ENCODE data around the gene TUBB1. TPM values are rescaled to one million over a fixed set of nuclear protein-coding genes. Genes with fewer than 3 reads are reported as not detected.

Gene TUBB1
- total and polyA plus RNA-seq, 12 donors: 0.07 to 0.38 (median 0.18) TPM; not detected in 2

DNA sequence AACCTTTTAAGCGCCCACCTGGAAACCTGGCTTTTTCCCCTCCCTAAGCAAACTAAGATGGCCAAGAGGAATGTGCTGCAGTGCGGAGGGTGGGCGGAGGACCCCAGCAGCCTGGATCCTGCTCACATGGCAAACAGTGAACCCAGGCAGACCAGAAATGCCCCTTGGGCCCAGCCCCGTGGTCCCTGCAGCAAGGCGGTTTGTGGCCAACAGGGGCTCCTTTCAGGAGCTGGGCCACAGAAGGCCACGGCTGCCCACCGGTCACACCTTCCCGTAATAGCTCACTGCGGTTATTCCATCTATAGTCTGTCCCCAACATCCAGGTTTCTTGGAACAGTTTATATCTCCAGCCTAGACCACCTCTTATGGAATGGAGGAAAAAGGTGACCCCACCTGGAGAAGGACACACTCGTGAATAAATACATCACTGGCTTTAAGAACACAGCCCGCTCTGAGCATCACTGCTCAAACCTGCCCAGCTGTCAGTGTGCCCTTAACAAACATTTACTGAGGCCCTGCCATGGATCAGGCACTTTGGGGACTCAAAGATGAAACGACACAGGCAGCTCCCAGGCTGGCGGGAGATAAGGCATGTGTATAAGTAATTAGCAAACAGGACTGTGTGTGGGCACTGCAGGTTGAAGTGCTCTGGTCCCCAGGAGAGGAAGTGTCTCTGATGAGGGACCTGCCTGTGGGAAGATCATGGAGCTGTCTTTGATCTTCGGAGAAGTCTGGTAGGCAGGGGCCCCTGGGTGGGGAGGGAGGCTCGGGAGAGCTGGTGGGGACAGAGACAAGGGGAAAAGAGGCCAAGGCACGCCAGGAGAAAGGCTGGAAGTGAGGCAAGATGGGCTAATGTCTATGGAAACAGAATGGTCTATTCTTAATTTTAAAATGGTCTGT, 3.2 kb upstream of the TUBB1 start:
- Histone ChIP-seq H3K4me3 (no peak overlapping the region), H3K9me3 (no peaks in the 10 kb centered on the region), H3K27ac (peak overlapping the region in 4 of 10 donors; percentile 18 to 65 (median 48)), H3K27me3 (no peaks in the 10 kb centered on the region), H3K36me3 (peaks cover 0 to 1% (median 0%) of the 10 kb centered on the region in 9 donors), H3K4me1 (peaks cover 2 to 44% (median 34%) of the 10 kb centered on the region in 9 donors)
- DNase-seq (no peak), ATAC-seq (no peak)
- WGBS, 2 donors: 80 to 85% methylated on average over 15 to 16 of the region's 16 CpGs
- TF ChIP-seq, protein P1, sequence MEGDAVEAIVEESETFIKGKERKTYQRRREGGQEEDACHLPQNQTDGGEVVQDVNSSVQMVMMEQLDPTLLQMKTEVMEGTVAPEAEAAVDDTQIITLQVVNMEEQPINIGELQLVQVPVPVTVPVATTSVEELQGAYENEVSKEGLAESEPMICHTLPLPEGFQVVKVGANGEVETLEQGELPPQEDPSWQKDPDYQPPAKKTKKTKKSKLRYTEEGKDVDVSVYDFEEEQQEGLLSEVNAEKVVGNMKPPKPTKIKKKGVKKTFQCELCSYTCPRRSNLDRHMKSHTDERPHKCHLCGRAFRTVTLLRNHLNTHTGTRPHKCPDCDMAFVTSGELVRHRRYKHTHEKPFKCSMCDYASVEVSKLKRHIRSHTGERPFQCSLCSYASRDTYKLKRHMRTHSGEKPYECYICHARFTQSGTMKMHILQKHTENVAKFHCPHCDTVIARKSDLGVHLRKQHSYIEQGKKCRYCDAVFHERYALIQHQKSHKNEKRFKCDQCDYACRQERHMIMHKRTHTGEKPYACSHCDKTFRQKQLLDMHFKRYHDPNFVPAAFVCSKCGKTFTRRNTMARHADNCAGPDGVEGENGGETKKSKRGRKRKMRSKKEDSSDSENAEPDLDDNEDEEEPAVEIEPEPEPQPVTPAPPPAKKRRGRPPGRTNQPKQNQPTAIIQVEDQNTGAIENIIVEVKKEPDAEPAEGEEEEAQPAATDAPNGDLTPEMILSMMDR (IDR thresholded peaks at IDR 0.05): no peak
- intact Hi-C loops (cut with DNase I): loop anchor here in 1 of 10 donors (10.0 kb wide), 1 partner anchor 121 kb away; no protein-coding TSS in a partner anchor

DNA sequence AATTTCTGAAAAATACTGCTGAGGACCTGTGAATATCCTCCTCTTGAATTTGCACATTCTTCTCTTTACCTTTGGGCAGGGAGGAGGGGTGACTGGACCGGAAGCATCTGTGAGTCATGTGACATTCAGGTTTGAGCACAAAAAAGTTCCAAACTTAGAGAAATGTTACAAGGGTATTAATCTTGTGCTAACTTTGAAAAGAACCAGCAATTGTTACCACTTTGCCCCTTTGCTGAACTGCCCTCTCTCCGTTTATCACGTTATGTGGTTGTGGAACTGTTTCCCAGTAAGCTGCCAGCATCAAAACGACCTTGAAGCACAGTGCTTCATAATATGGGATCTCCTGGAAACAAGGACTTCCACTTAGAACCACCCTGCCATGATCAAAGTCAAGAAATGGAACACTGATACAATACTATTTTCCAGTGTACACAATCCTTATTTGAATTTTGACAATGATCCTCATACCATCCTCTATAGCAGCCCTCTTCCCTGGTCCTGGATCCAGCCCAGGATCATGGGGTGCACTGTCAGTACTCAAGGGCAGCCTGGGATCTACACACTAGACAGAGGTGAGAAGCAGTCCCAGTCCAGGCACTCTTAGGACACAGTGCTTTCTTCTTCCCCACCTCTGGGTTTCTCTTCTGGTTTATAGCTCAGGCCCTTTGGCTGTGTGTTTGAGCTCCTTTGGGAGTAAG, 2.3 kb upstream of the TUBB1 start:
- peak overlapping the region in 8 of 10 donors; percentile 17 to 65 (median 38) for H3K27ac ChIP-seq

DNA sequence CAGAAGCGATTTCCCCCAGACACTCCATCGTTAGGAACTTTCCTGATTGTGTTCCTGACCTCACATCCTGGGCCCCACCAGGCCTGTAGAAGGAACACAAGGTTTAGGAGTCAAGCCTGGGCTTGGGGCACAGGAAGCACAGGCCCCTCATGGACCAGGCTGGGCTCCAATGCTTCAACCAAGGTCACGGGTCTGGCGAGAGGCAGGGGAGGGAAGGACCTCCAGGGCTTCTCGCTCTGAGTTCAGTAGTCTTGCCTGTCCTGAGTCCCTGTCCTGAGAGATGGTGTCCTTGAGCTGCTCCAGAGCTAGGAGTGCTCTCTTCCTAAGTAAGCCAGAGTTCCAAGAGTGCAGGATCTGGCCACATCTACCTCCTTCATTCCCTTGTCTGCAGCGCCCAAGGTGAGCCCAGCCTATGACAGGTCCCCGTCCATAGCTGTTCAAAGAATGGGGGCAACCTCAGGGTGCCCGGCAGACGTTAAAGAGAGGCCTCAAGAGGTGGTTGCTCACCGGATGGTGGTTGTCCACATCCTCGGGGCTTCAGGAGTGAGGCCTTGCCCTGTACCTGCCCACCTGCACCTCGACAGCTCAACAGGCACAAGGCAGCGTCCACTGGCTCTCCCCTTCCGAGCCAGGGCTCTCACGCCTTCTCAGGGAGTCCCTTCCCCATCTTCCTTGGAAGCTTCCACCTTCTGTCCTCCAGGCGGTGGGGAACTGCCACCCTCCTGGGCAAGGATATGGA, 1.6 kb upstream of the TUBB1 start:
- 89 to 91% methylated on average over 16 of the region's 16 CpGs for WGBS, 2 donors
- H3K36me3 ChIP-seq: peaks cover 0 to 17% (median 7%) of the 10 kb centered on the region in 9 donors
- H3K27ac ChIP-seq: peak overlapping the region in 8 of 10 donors; percentile 17 to 65 (median 38)
- ATAC-seq (peak in 2 of 8 donors; percentile 4 to 14), DNase-seq (peak in 1 of 2 donors; percentile 10)
- H3K9me3 ChIP-seq: no peaks in the 10 kb centered on the region
- no peak overlapping the region for H3K4me3 ChIP-seq
- no peaks in the 10 kb centered on the region for H3K27me3 ChIP-seq
- intact Hi-C loops (cut with DNase I): loop anchor here in 1 of 10 donors (10.0 kb wide), 1 partner anchor 123 kb away; no protein-coding TSS in a partner anchor
- TF ChIP-seq, protein P1 (IDR thresholded peaks at IDR 0.05): no peak
- peaks cover 2 to 34% (median 25%) of the 10 kb centered on the region in 9 donors for H3K4me1 ChIP-seq

More for the DNA sequence above, 2.3 kb upstream of the TUBB1 start:
- TF ChIP-seq, protein P1 (IDR thresholded peaks at IDR 0.05): no peak
- peaks cover 0 to 10% (median 3%) of the 10 kb centered on the region in 9 donors for H3K36me3 ChIP-seq
- intact Hi-C loops (cut with DNase I): loop anchor here in 1 of 10 donors (10.0 kb wide), 1 partner anchor 122 kb away; no protein-coding TSS in a partner anchor
- no peak for DNase-seq
- WGBS, 2 donors: 35 to 48% methylated on average over 4 of the region's 4 CpGs
- peak in 6 of 8 donors; percentile 33 to 53 (median 38) for ATAC-seq
- H3K9me3 ChIP-seq: no peaks in the 10 kb centered on the region
- no peak overlapping the region for H3K4me3 ChIP-seq
- peaks cover 2 to 36% (median 26%) of the 10 kb centered on the region in 9 donors for H3K4me1 ChIP-seq
- H3K27me3 ChIP-seq: no peaks in the 10 kb centered on the region

Data from heart right ventricle (tissue), 16 donors.